ENCODE results near the gene LAMB1. TPM values are rescaled to one million over a fixed set of nuclear protein-coding genes. Genes with fewer than 3 reads are reported as not detected.

The LAMB1 gene
- total RNA-seq, result 41.3 TPM

GRCh38 chr7:108002726-108003598, at the start of gene LAMB1:
Gene LAMB1, minus strand, starts transcription at chr7:108003161. Its CDS starts 276 bp downstream, at chr7:108002885.

GRCh38 chr7:107890962-107891635, 111.9 kb downstream of the LAMB1 start, which contains the start of gene DLD:
Gene DLD, plus strand, starts transcription at chr7:107891183. Its CDS starts 68 bp downstream, at chr7:107891251.

Small RNAs within 50 kb of the gene (small RNA-seq; reads per million reads assigned to genes)
- not detected for gene RF00012

Other genes with a start within 250 kb of the LAMB1 start
- not detected for gene SLC26A3, start 199.9 kb downstream of the LAMB1 start, total RNA-seq
- 83.3 TPM for gene DLD, start 112.0 kb downstream of the LAMB1 start, total RNA-seq
- gene LAMB4, start 127.2 kb upstream of the LAMB1 start, total RNA-seq, result 0.92 TPM